ENCODE measurements around the gene KLHL35. TPM values are rescaled to one million over a fixed set of nuclear protein-coding genes. Genes with fewer than 3 reads are reported as not detected.

The KLHL35 gene
- total and polyA plus RNA-seq, 5 donors from 2014 or later, result 0.31 to 0.78 (median 0.48) TPM; not detected in 1

DNA sequence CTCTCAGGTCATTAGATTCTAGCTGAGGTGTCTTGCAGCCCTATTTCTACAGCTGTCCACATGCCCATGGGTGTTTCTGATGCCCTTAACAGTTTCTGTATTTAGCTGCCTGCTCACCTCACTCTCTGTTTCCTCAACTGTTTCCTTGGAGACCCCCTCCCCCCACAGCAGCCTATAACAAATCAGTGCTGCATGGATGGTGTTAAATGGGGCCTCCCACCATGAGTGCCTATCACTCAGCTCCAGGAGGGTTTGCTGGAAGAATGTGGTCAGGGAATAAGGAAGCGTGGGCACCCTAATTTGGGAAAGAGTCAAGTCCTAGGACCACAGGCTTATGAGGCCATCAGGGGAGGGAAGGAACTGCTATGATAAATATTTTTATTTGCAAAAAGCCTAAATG lies 8.6 kb downstream of the KLHL35 start:
- Mint-ChIP-seq H3K9me3 (peaks cover 0 to 3% (median 0%) of the 10 kb centered on the region in 7 donors), H3K27me3 (peaks cover 23% of the 10 kb centered on the region), H3K4me3 (peak overlapping the region in 1 of 4 donors; percentile 21), H3K36me3 (peaks cover 3% of the 10 kb centered on the region), H3K4me1 (peaks cover 0 to 12% (median 7%) of the 10 kb centered on the region in 4 donors), H3K27ac (no peak overlapping the region)
- H3K27me3 ChIP-seq (ENCODE audit: control insufficient read depth, insufficient read depth, low read length), result peaks cover 6% of the 10 kb centered on the region
- ATAC-seq (ENCODE audit: low read depth in 2 of 2) (no peak), DNase-seq (no peak)
- no peak overlapping the region for H3K27ac ChIP-seq (ENCODE audit: insufficient read depth, low read length, poor library complexity, severe bottlenecking)
- peaks cover under 1% of the 10 kb centered on the region for H3K4me1 ChIP-seq (ENCODE audit: control insufficient read depth, insufficient read depth, low read length, poor library complexity, severe bottlenecking)
- H3K4me3 ChIP-seq (ENCODE audit: low read depth, low read length), result no peak overlapping the region
- H3K9me3 ChIP-seq (ENCODE audit: control insufficient read depth in 2 of 2, low read length in 2 of 2), result peaks cover 0 to 5% of the 10 kb centered on the region in 2 experiments
- peaks cover 4% of the 10 kb centered on the region for H3K36me3 ChIP-seq (ENCODE audit: control insufficient read depth, insufficient read depth, low read length)

DNA sequence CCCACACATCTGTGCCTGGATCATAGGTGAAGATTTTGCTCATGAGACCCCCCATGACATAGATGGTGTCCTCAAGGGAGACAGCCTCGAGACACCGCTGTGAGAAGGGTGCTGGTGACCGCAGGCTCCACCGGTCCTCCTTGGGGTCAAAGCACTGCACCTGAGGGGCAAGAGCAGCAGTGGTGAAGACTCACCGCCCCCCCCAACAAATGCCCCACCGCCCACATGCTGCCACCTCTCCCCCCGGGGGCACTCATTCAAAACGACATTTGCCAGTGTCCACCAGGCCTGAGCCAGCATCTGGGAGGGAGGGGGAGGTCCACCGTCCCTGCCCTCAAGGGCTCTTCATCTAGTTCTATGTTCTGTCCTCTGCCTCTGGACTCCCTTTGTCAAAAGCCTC lies 9.3 kb downstream of the KLHL35 start:
- H3K36me3 ChIP-seq (ENCODE audit: control insufficient read depth, insufficient read depth, low read length), result peaks cover 4% of the 10 kb centered on the region
- Mint-ChIP-seq H3K4me3 (no peak overlapping the region), H3K27me3 (peaks cover 16% of the 10 kb centered on the region), H3K36me3 (peaks cover 3% of the 10 kb centered on the region), H3K4me1 (peaks cover 0 to 6% (median 4%) of the 10 kb centered on the region in 4 donors), H3K9me3 (no peaks in the 10 kb centered on the region), H3K27ac (no peak overlapping the region)
- H3K4me3 ChIP-seq (ENCODE audit: low read depth, low read length), result no peak overlapping the region
- peaks cover under 1% of the 10 kb centered on the region for H3K27me3 ChIP-seq (ENCODE audit: control insufficient read depth, insufficient read depth, low read length)
- DNase-seq (no peak), ATAC-seq (ENCODE audit: low read depth in 2 of 2) (no peak)
- H3K4me1 ChIP-seq (ENCODE audit: control insufficient read depth, insufficient read depth, low read length, poor library complexity, severe bottlenecking), result no peaks in the 10 kb centered on the region
- no peak overlapping the region for H3K27ac ChIP-seq (ENCODE audit: insufficient read depth, low read length, poor library complexity, severe bottlenecking)
- H3K9me3 ChIP-seq (ENCODE audit: control insufficient read depth in 2 of 2, low read length in 2 of 2), result no peaks in the 10 kb centered on the region

DNA sequence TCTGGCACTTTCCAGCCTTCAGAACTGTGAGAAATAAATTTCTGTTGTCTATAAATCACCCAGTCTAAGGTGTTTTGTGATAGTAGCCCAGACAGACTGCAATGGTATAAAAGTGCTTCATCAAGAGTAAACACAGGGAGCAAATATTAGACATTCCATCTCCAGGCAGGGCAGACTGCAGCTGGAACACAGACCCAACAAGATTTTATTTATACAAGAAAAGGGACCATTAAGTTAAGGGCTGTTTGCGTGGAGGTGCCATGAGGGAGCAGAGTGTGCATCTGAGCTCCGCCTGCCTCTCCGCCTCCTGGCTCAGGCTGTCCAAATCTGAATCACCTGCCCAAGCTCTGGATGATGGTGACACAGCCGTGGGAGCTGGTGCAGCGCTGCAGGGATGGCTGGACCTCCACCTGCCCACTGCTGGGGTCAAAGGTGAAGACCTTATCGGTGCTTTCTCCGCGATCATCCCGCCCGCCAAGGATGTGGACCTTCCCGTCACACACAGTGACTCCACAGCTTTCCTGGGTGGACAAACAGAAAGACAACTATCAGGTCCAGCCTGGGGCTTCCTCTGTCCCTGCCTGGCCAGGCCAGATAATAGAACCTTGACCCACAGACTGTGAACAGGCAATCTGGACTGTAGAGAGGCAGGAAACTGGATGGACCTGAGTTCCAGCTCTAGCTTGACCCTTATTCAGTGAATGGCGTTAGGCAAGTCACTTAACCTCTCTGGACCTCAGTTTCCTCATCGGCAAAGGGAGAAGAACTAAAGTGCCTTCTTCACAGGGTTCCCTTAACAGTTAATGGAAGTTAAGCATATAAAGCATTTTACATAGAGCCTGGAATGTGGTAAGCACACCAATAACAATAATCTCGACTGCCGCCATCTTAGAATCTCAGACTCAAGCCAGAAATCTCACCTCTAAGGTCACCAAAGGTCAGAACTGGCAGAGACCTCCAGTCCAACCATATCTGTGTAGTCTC lies 10.5 kb downstream of the KLHL35 start:
- H3K4me1 Mint-ChIP-seq, result peaks cover 0 to 2% (median 0%) of the 10 kb centered on the region in 4 donors
- H3K27ac Mint-ChIP-seq, result no peak overlapping the region
- H3K9me3 Mint-ChIP-seq, result no peaks in the 10 kb centered on the region
- ATAC-seq (ENCODE audit: low read depth in 2 of 2), result no peak
- H3K27ac ChIP-seq (ENCODE audit: insufficient read depth, low read length, poor library complexity, severe bottlenecking), result no peak overlapping the region
- DNase-seq, result no peak
- no peak overlapping the region for H3K4me3 Mint-ChIP-seq
- no peak overlapping the region for H3K4me3 ChIP-seq (ENCODE audit: low read depth, low read length)
- H3K9me3 ChIP-seq (ENCODE audit: control insufficient read depth in 2 of 2, low read length in 2 of 2), result no peaks in the 10 kb centered on the region
- peaks cover 7% of the 10 kb centered on the region for H3K27me3 Mint-ChIP-seq
- H3K36me3 ChIP-seq (ENCODE audit: control insufficient read depth, insufficient read depth, low read length), result peaks cover 4% of the 10 kb centered on the region
- no peaks in the 10 kb centered on the region for H3K27me3 ChIP-seq (ENCODE audit: control insufficient read depth, insufficient read depth, low read length)
- H3K36me3 Mint-ChIP-seq, result peaks cover 3% of the 10 kb centered on the region
- H3K4me1 ChIP-seq (ENCODE audit: control insufficient read depth, insufficient read depth, low read length, poor library complexity, severe bottlenecking), result no peaks in the 10 kb centered on the region

DNA sequence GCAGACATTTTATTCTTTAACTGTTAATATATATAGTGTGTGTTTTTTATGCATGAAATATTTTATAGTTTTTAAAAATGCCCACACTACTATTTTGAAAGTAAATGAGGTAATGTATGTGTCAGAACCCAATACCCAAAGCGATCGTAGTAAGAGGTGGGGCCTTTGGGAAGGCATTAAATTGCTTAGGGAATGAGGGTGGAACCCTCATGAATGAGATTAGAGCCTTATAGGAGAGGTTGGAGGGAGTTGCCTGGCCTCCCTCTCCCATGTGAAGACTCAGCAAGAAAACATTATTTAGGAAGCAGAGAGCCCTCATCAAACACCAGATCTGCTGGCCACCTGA lies 11.1 kb downstream of the KLHL35 start:
- peak overlapping the region in 1 of 3 donors; percentile 61 for H3K27ac Mint-ChIP-seq
- H3K9me3 ChIP-seq (ENCODE audit: control insufficient read depth in 2 of 2, low read length in 2 of 2), result no peaks in the 10 kb centered on the region
- H3K4me1 ChIP-seq (ENCODE audit: control insufficient read depth, insufficient read depth, low read length, poor library complexity, severe bottlenecking), result no peaks in the 10 kb centered on the region
- no peaks in the 10 kb centered on the region for H3K27me3 ChIP-seq (ENCODE audit: control insufficient read depth, insufficient read depth, low read length)
- H3K36me3 Mint-ChIP-seq, result peaks cover 6% of the 10 kb centered on the region
- ATAC-seq (ENCODE audit: low read depth in 2 of 2) (no peak), DNase-seq (no peak)
- no peak overlapping the region for H3K4me3 ChIP-seq (ENCODE audit: low read depth, low read length)
- no peaks in the 10 kb centered on the region for H3K9me3 Mint-ChIP-seq
- no peak overlapping the region for H3K27ac ChIP-seq (ENCODE audit: insufficient read depth, low read length, poor library complexity, severe bottlenecking)
- peaks cover 4% of the 10 kb centered on the region for H3K27me3 Mint-ChIP-seq
- peaks cover 4% of the 10 kb centered on the region for H3K36me3 ChIP-seq (ENCODE audit: control insufficient read depth, insufficient read depth, low read length)
- H3K4me3 Mint-ChIP-seq, result no peak overlapping the region
- H3K4me1 Mint-ChIP-seq, result peaks cover 0 to 2% (median 0%) of the 10 kb centered on the region in 4 donors

DNA sequence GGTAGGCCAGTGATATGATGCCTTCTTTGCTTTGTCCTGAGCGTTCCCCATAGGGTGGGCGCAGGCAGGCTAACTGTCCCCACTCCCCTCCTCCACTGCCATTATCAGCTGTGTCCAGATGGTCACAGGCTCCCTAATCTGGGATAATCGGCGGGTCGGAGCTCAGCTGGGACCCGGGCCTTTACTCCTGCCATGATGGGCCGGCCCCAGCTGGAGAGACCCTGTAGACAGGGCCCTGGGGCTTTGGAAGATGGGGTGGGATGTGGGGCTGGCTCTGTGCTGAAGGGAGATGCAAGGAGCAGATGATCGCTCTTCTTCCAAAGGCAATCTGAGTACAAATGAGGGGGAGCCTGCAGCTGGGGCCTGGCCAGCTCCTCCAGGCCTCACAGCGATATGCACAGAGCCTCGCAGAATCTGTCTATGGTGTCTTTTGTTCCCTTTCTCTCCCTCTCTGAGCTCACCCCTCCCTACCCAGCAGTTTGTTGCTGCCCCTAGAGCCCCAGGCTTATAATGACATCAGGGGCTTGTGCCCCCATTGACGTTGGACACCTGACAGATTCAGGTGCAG lies 11.9 kb downstream of the KLHL35 start:
- peaks cover 0 to 2% (median 0%) of the 10 kb centered on the region in 4 donors for H3K4me1 Mint-ChIP-seq
- no peak for ATAC-seq (ENCODE audit: low read depth in 2 of 2)
- H3K27ac Mint-ChIP-seq, result no peak overlapping the region

DNA sequence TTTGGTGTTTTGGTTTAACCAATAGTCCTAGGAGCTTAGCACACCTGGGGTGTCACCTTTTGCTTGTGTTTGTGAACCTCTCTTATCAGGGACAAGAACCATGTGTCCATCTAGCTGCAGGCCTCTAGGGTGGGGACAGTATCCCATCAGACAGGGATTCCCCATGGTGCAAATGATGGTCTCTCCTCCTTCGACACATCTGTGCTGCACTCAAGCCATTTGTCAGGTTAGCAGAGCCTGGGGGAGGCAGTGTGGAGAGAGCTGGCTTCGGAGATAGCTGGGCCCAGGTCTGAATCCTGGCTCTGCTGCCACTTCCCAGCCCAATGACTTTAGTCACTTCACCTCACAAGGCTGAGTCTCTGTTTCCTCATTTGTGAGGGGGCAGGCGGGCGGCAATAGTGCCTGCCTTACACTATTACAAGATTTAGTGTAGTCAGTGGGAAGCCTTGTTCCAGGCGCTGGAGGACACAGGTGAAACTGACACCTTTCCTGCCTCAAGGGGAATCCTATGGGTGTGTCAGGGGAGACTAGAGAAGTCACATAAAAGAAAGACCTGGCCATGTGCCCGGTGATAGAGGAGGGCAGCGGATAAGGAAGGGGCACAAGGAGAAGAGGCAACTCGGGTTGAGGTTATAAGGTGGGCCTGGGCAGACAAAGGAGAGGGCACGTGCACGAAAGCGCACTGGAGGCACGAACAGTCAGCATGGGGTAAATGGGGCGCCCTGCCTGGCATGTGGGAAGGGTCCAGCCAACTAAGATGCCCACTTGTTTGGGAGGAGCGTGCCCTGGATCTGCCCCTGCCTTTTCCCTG lies 12.6 kb downstream of the KLHL35 start:
- Mint-ChIP-seq H3K27ac (peak overlapping the region in 2 of 3 donors; percentile 32 to 41), H3K36me3 (peaks cover 8% of the 10 kb centered on the region), H3K4me1 (peaks cover 0 to 2% (median 0%) of the 10 kb centered on the region in 4 donors), H3K27me3 (no peaks in the 10 kb centered on the region), H3K4me3 (no peak overlapping the region), H3K9me3 (no peaks in the 10 kb centered on the region)
- DNase-seq (no peak), ATAC-seq (ENCODE audit: low read depth in 2 of 2) (no peak)
- no peaks in the 10 kb centered on the region for H3K27me3 ChIP-seq (ENCODE audit: control insufficient read depth, insufficient read depth, low read length)
- H3K9me3 ChIP-seq (ENCODE audit: control insufficient read depth in 2 of 2, low read length in 2 of 2), result no peaks in the 10 kb centered on the region
- H3K4me3 ChIP-seq (ENCODE audit: low read depth, low read length), result no peak overlapping the region
- H3K27ac ChIP-seq (ENCODE audit: insufficient read depth, low read length, poor library complexity, severe bottlenecking), result no peak overlapping the region
- peaks cover 4% of the 10 kb centered on the region for H3K36me3 ChIP-seq (ENCODE audit: control insufficient read depth, insufficient read depth, low read length)
- no peaks in the 10 kb centered on the region for H3K4me1 ChIP-seq (ENCODE audit: control insufficient read depth, insufficient read depth, low read length, poor library complexity, severe bottlenecking)

More for the DNA sequence above, 11.9 kb downstream of the KLHL35 start:
- peaks cover 4% of the 10 kb centered on the region for H3K36me3 ChIP-seq (ENCODE audit: control insufficient read depth, insufficient read depth, low read length)
- H3K27me3 Mint-ChIP-seq, result no peaks in the 10 kb centered on the region
- no peak overlapping the region for H3K27ac ChIP-seq (ENCODE audit: insufficient read depth, low read length, poor library complexity, severe bottlenecking)
- no peak overlapping the region for H3K4me3 Mint-ChIP-seq
- no peak overlapping the region for H3K4me3 ChIP-seq (ENCODE audit: low read depth, low read length)
- H3K4me1 ChIP-seq (ENCODE audit: control insufficient read depth, insufficient read depth, low read length, poor library complexity, severe bottlenecking), result no peaks in the 10 kb centered on the region
- no peaks in the 10 kb centered on the region for H3K9me3 ChIP-seq (ENCODE audit: control insufficient read depth in 2 of 2, low read length in 2 of 2)
- H3K27me3 ChIP-seq (ENCODE audit: control insufficient read depth, insufficient read depth, low read length), result no peaks in the 10 kb centered on the region
- H3K36me3 Mint-ChIP-seq, result peaks cover 8% of the 10 kb centered on the region
- DNase-seq, result no peak
- H3K9me3 Mint-ChIP-seq, result no peaks in the 10 kb centered on the region

DNA sequence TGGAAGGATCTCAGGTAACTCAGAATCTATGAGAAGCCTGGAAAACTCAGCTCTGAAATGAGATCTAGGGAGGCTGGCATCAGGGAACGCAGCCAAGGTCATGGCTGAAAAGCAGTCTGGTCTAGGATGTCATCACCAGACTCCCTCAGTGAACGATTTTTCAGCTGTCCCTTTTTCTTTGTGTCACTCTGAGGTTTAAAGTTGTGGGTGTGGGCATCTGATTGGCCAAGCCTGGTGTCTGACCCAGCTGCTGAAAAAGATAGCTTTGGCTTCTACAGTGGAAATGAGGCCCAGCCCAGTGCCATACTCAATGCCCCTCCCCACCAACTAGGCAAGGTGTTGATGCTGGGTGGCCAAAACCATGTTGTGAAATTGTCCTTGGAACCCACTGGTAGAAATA lies 19.1 kb downstream of the KLHL35 start:
- ATAC-seq (ENCODE audit: low read depth in 2 of 2) (no peak), DNase-seq (no peak)
- H3K4me1 ChIP-seq (ENCODE audit: control insufficient read depth, insufficient read depth, low read length, poor library complexity, severe bottlenecking), result no peaks in the 10 kb centered on the region
- no peak overlapping the region for H3K4me3 ChIP-seq (ENCODE audit: low read depth, low read length)
- Mint-ChIP-seq H3K4me1 (peaks cover 3 to 6% (median 4%) of the 10 kb centered on the region in 4 donors), H3K4me3 (no peak overlapping the region), H3K27ac (no peak overlapping the region), H3K27me3 (no peaks in the 10 kb centered on the region), H3K36me3 (peaks cover 11% of the 10 kb centered on the region), H3K9me3 (no peaks in the 10 kb centered on the region)
- no peaks in the 10 kb centered on the region for H3K27me3 ChIP-seq (ENCODE audit: control insufficient read depth, insufficient read depth, low read length)
- no peak overlapping the region for H3K27ac ChIP-seq (ENCODE audit: insufficient read depth, low read length, poor library complexity, severe bottlenecking)
- H3K36me3 ChIP-seq (ENCODE audit: control insufficient read depth, insufficient read depth, low read length), result peaks cover 26% of the 10 kb centered on the region
- no peaks in the 10 kb centered on the region for H3K9me3 ChIP-seq (ENCODE audit: control insufficient read depth in 2 of 2, low read length in 2 of 2)

Measured in CD4-positive, CD25-positive, alpha-beta regulatory T cell (primary cell).